Prostate gland (tissue), 2 donors: ENCODE measurements around the gene PLXNB1. TPM values are rescaled to one million over a fixed set of nuclear protein-coding genes. Genes with fewer than 3 reads are reported as not detected.
A peak's percentile ranks its signal among the peaks of the same experiment; 100 is the strongest.

ENCODE experiments used
- DNase-seq: peaks from one replicate; pipeline ENCODE4 v3.0.0-alpha.2; 2019; ENCODE audit warnings: low spot score
- H3K27ac ChIP-seq, 2 donors: fragments of 200-600 bp; sonication (generic); 2 replicates each; pipeline ENCODE4 v1.5.1; 2017 to 2019
- H3K27me3 ChIP-seq: fragments of 200-600 bp; sonication (generic); replicated peaks from 2 replicates; pipeline ENCODE4 v1.5.1; 2019; ENCODE audit not compliant: insufficient read depth
- H3K36me3 ChIP-seq, 2 donors: fragments of 200-600 bp; sonication (generic); 1 replicate in 1 of 2; 2 replicates in 1 of 2; pipeline versions ENCODE4 v1.5.1 to v1.8.1; 2017 to 2019
- H3K4me1 ChIP-seq: fragments of 200-600 bp; sonication (generic); replicated peaks from 2 replicates; pipeline ENCODE4 v1.5.1; 2019
- H3K4me3 ChIP-seq, 2 donors: fragments of 200-600 bp; sonication (generic); 2 replicates each; pipeline ENCODE4 v1.5.1; 2017 to 2019
- H3K9me3 ChIP-seq: fragments of 200-600 bp; sonication (generic); 2 replicates; pipeline ENCODE4 v1.5.1; 2017
- CTCF ChIP-seq, 4 experiments: fragments of 200-600 bp in 2 of 4; fragments of 450-650 bp in 2 of 4; sonication (generic) in 2 of 4; IDR thresholded peaks; 1 replicate in 3 of 4; 2 replicates in 1 of 4; pipeline ENCODE4 v1.5.1; 2016 to 2019; ENCODE audit warnings: antibody characterized with exemption in 4 of 4, mild to moderate bottlenecking in 2 of 4, moderate library complexity in 2 of 4
- POLR2A ChIP-seq: fragments of 450-650 bp; IDR thresholded peaks from one replicate; pipeline ENCODE4 v1.6.1; 2016; ENCODE audit warnings: antibody characterized with exemption, mild to moderate bottlenecking
- POLR2AphosphoS5 ChIP-seq: sonication (generic); formaldehyde crosslinking; IDR thresholded peaks from one replicate; pipeline ENCODE4 v1.6.1; 2017; ENCODE audit warnings: antibody characterized with exemption
- WGBS: methylation state at CpG from one replicate; pipeline ENCODE4 v1.1.5; 2018; 5-methylcytosine and 5-hydroxymethylcytosine counted together
- intact Hi-C: fragments of 100-400 bp; cut with DNase I; formaldehyde crosslinking; loops from one replicate; pipeline ENCODE4 v1.14.2; 2022
- total RNA-seq, 2 donors: library from RNA; depleted of rRNA; stranded (reverse); fragments of >200 nt; gene quantifications; one replicate each; pipeline ENCODE4 v1.1.0, GENCODE V29; 2016

PLXNB1 gene, protein sequence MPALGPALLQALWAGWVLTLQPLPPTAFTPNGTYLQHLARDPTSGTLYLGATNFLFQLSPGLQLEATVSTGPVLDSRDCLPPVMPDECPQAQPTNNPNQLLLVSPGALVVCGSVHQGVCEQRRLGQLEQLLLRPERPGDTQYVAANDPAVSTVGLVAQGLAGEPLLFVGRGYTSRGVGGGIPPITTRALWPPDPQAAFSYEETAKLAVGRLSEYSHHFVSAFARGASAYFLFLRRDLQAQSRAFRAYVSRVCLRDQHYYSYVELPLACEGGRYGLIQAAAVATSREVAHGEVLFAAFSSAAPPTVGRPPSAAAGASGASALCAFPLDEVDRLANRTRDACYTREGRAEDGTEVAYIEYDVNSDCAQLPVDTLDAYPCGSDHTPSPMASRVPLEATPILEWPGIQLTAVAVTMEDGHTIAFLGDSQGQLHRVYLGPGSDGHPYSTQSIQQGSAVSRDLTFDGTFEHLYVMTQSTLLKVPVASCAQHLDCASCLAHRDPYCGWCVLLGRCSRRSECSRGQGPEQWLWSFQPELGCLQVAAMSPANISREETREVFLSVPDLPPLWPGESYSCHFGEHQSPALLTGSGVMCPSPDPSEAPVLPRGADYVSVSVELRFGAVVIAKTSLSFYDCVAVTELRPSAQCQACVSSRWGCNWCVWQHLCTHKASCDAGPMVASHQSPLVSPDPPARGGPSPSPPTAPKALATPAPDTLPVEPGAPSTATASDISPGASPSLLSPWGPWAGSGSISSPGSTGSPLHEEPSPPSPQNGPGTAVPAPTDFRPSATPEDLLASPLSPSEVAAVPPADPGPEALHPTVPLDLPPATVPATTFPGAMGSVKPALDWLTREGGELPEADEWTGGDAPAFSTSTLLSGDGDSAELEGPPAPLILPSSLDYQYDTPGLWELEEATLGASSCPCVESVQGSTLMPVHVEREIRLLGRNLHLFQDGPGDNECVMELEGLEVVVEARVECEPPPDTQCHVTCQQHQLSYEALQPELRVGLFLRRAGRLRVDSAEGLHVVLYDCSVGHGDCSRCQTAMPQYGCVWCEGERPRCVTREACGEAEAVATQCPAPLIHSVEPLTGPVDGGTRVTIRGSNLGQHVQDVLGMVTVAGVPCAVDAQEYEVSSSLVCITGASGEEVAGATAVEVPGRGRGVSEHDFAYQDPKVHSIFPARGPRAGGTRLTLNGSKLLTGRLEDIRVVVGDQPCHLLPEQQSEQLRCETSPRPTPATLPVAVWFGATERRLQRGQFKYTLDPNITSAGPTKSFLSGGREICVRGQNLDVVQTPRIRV (N-terminal part only)
- 100 to 1,000 TPM; 115 to 182 TPM for total RNA-seq

- peaks cover 36% of the 10 kb centered on the region for H3K4me1 ChIP-seq
- no peaks in the 10 kb centered on the region for H3K9me3 ChIP-seq
- TF ChIP-seq CTCF (IDR thresholded peaks at IDR 0.05) (no peak), POLR2A (peak; percentile 34), POLR2AphosphoS5 (peak; percentile 85)
- H3K27me3 ChIP-seq, result no peaks in the 10 kb centered on the region
- WGBS, result 4% methylated on average over 15 of the region's 15 CpGs
- no peaks in the 10 kb centered on the region for H3K36me3 ChIP-seq
- H3K4me3 ChIP-seq, result peak within 1 kb of the TSS; percentile 74 to 75
- peak within 1 kb of the TSS; percentile 90 to 96 for H3K27ac ChIP-seq
- DNase-seq, result peak; percentile 93
- intact Hi-C loops, result loop anchor here (2.0 to 10.0 kb wide), 3 partner anchors 27 to 198 kb away; partner anchors contain the start of gene NME6
Measured at GRCh38 chr3:48429960-48430707, at the start of gene PLXNB1. TSS of gene PLXNB1 (minus strand) at chr3:48430086. CDS start at chr3:48424611, 5,475 bp downstream.

DNA sequence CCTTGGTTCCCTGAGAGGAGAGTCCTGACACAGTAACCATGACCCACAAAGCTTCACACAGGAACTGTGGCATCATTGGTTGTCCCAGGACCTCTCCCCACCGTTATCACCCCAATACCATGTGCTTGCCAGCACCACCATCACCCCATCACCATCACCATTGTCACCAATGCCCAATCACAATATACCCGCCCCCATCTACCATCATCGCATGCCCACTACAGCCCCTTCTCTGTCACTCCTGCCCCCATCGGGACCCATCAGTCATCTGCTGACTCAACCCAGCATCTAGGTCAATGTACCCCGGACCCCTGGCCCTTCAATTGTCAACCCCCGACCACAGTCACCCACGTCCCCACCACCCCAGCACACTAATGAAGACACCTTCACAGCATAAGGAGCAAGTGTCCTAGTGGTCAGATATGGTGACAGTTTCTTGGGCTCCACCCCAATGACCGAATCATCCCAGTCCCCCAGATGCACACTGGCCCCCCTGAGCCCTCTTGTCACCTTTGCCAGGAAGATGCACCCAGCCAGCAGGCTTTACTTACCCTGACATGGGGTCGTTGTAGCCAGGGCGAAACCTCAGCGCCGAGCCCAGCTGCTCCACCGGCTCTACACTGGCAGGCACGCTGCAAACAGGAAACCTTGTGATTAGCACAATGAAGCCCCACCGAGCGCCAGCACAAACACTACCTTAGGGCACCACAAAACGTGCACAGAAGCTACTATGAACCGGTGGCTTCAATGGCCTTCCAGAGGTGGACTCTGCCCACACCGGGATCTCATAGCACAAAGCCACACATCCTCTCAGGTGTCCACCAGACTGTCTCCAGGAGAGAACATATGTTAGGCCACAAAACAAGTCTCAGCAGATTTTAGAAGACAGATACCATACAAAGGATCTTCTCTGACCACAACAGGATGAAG lies 49.0 kb upstream of the PLXNB1 start:
- no peak overlapping the region for H3K4me3 ChIP-seq
- 82% methylated on average over 19 of the region's 19 CpGs for WGBS

GRCh38 chr3:48477959-48478520 lies 48.2 kb upstream of the PLXNB1 start:
- Histone ChIP-seq H3K36me3 (no peaks in the 10 kb centered on the region), H3K27me3 (no peaks in the 10 kb centered on the region), H3K4me1 (peaks cover 6% of the 10 kb centered on the region), H3K27ac (no peak overlapping the region), H3K4me3 (no peak overlapping the region), H3K9me3 (no peaks in the 10 kb centered on the region)
- 88% methylated on average over 9 of the region's 9 CpGs for WGBS
- DNase-seq, result no peak
- TF ChIP-seq CTCF (IDR thresholded peaks at IDR 0.05) (no peak), POLR2AphosphoS5 (no peak), POLR2A (no peak)
- intact Hi-C loops, result no loop called here

More for the DNA sequence above, 49.0 kb upstream of the PLXNB1 start:
- Histone ChIP-seq H3K4me1 (no peaks in the 10 kb centered on the region), H3K36me3 (no peaks in the 10 kb centered on the region), H3K27me3 (no peaks in the 10 kb centered on the region), H3K9me3 (no peaks in the 10 kb centered on the region), H3K27ac (no peak overlapping the region)
- no peak for DNase-seq
- TF ChIP-seq CTCF (IDR thresholded peaks at IDR 0.05) (no peak), POLR2A (no peak), POLR2AphosphoS5 (no peak)
- intact Hi-C loops, result no loop called here
